K562 (cell line): ENCODE results near the gene PCK1. TPM values are rescaled to one million over a fixed set of nuclear protein-coding genes. Genes with fewer than 3 reads are reported as not detected.

ENCODE experiments used
- CBFA2T3 ChIP-seq: fragments of 450-650 bp; IDR thresholded peaks from 2 replicates; pipeline ENCODE4 v1.6.1; 2017
- HDAC1 ChIP-seq, 2 experiments: fragments of 450-650 bp; IDR thresholded peaks; 2 replicates each; pipeline ENCODE4 v1.6.1; 2016 to 2017; ENCODE audit warnings: inconsistent platforms in 1 of 2, mild to moderate bottlenecking in 1 of 2, moderate library complexity in 1 of 2
- HLTF ChIP-seq: fragments of 450-650 bp; IDR thresholded peaks from 2 replicates; pipeline ENCODE4 v1.6.1; 2016
- HNRNPK ChIP-seq: fragments of 200-400 bp; formaldehyde crosslinking; IDR thresholded peaks from one replicate; pipeline ENCODE4 v1.6.1; 2018; ENCODE audit warnings: mild to moderate bottlenecking, low read depth, low read length; ENCODE audit not compliant: poor library complexity, severe bottlenecking
- KAT8 ChIP-seq: fragments of 450-650 bp; IDR thresholded peaks from 2 replicates; pipeline ENCODE4 v1.6.1; 2016; ENCODE audit warnings: low read depth, mild to moderate bottlenecking
- MEIS2 ChIP-seq: fragments of 450-650 bp; IDR thresholded peaks from 2 replicates; pipeline ENCODE4 v1.6.1; 2014; ENCODE audit warnings: mild to moderate bottlenecking; ENCODE audit not compliant: partially characterized antibody
- MTF1 ChIP-seq: fragments of 250-450 bp; sonication (Bioruptor Pico); IDR thresholded peaks from 2 replicates; pipeline ENCODE4 v1.9.0; 2021; ENCODE audit warnings: moderate library complexity, mild to moderate bottlenecking, inconsistent platforms, borderline replicate concordance
- PHB ChIP-seq: fragments of 250-450 bp; sonication (Bioruptor Pico); IDR thresholded peaks from 2 replicates; pipeline ENCODE4 v1.5.0; 2021
- SRF ChIP-seq, 2 experiments: fragments of 250-450, 450-650 bp in 1 of 2; sonication (Bioruptor Pico) in 1 of 2; sonication (generic) in 1 of 2; formaldehyde crosslinking; IDR thresholded peaks; 2 replicates each; pipeline versions ENCODE4 v1.5.0 to v1.5.1; 2020 to 2022; ENCODE audit warnings: mild to moderate bottlenecking in 1 of 2, missing genetic modification reagents in 1 of 2
- ZBED1 ChIP-seq: IDR thresholded peaks from 2 replicates; pipeline ENCODE4 v1.6.1; 2014
- ZNF12 ChIP-seq: sonication (generic); formaldehyde crosslinking; IDR thresholded peaks from 2 replicates; pipeline ENCODE4 v1.4.0; 2020; ENCODE audit warnings: mild to moderate bottlenecking, missing genetic modification reagents
- ZNF232 ChIP-seq: sonication (generic); formaldehyde crosslinking; IDR thresholded peaks from 2 replicates; pipeline ENCODE4 v1.8.0; 2022; ENCODE audit warnings: mild to moderate bottlenecking, missing genetic modification reagents
- ZNF316 ChIP-seq: fragments of 450-650 bp; IDR thresholded peaks from 2 replicates; pipeline ENCODE4 v1.6.1; 2016
- ZNF589 ChIP-seq: fragments of 200-800 bp; sonication (Bioruptor generic); IDR thresholded peaks from 2 replicates; pipeline ENCODE4 v1.6.1; 2016; ENCODE audit warnings: low read depth, missing genetic modification characterization, missing compliant biosample characterization
- ZNF740 ChIP-seq, 3 experiments: fragments of 200-800 bp in 1 of 3; sonication (Bioruptor generic) in 1 of 3; sonication (generic) in 1 of 3; formaldehyde crosslinking in 1 of 3; IDR thresholded peaks; 2 replicates each; pipeline versions ENCODE4 v1.6.1 to v1.8.0; 2016 to 2022; ENCODE audit warnings: mild to moderate bottlenecking in 2 of 3, missing compliant biosample characterization in 2 of 3, missing genetic modification characterization in 2 of 3, missing genetic modification reagents in 1 of 3
- ZNF76 ChIP-seq: fragments of 250-450 bp; sonication (Bioruptor Pico); IDR thresholded peaks from 2 replicates; pipeline ENCODE4 v1.4.0; 2020; ENCODE audit warnings: mild to moderate bottlenecking, moderate library complexity, borderline replicate concordance
- polyA plus RNA-seq, 8 experiments: library from polyadenylated mRNA; depleted of rRNA in 4 of 8; stranded (reverse) in 5 of 8; unstranded in 3 of 8; fragments of >200 nt; fragmentation: Nextera tagmentation in 2 of 8; fragmentation: Illumina TruSeq in 1 of 8; extraction: Ambion mirVana in 2 of 8; extraction: Trizol in 1 of 8; gene quantifications; 2 replicates each; pipeline versions ENCODE4 v1.2.1 to v1.2.3, GENCODE V29; 2011 to 2014; ENCODE audit warnings: inconsistent platforms in 1 of 8, missing spikeins in 1 of 8
- total RNA-seq, 7 experiments: library from RNA; depleted of rRNA in 6 of 7; stranded (reverse); fragments of >200 nt in 6 of 7; fragmentation: Illumina TruSeq in 2 of 7; extraction: Trizol in 2 of 7; gene quantifications; 2 replicates each; pipeline versions ENCODE4 v1.2.1 to v1.2.3, GENCODE V29; 2011 to 2021; ENCODE audit warnings: low replicate concordance in 1 of 7
- TF ChIP-seq, protein P1 (sequence below): fragments of 200-800 bp; sonication (Bioruptor generic); IDR thresholded peaks from 2 replicates; pipeline ENCODE4 v1.6.1; 2016; ENCODE audit warnings: missing genetic modification characterization, missing compliant biosample characterization
- TF ChIP-seq, protein P2 (sequence below), 2 experiments: fragments of 450-650 bp; conservative IDR thresholded peaks; 2 replicates each; pipeline ENCODE4 v1.6.1; 2017; ENCODE audit warnings: mild to moderate bottlenecking in 2 of 2, moderate library complexity in 2 of 2
- TF ChIP-seq, protein P3 (sequence below): sonication (generic); formaldehyde crosslinking; IDR thresholded peaks from 2 replicates; pipeline ENCODE4 v1.8.0; 2022; ENCODE audit warnings: missing genetic modification reagents, mild to moderate bottlenecking, moderate library complexity, borderline replicate concordance

PCK1 gene
- total and polyA plus RNA-seq, 9 of the 15 experiments (the other 6 are each of a cell fraction or from before 2014, with no cell fraction given), result 0.05 to 0.73 (median 0.15) TPM

DNA sequence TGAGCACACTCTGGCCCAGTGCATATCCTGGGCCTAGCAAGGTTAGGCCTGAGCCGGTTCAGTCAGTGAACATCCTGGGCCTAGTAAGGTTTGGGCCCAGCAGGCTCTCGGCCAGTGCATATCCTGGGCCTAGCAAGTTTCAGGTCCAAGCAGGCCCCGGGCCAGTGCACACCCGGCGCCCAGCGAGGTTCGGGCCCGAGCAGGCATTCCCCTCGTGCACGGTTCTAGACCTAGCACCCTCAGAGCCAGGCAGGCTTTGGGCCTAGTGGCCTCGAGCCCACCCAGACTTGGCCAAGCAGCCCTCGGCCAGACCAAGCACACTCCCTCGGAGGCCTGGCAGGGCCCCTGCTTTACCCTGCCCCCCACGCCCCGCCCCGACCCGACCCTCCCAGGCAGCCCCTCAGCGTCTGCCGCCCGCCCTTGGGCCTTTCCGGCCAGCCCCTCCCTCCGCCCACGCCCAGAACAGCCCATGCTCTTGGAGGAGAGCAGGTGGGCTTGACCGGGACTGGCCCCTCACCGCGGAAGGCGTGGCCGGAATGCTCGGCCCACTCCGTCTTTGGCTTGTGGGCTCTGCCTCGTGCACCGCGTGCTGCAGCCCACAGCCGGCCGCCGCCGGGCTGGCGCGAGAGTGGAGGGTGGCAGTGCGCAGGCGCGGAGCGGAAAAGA lies 36.3 kb upstream of the PCK1 start, which contains the start of gene CTCFL (continued):
- TF ChIP-seq, protein P1, sequence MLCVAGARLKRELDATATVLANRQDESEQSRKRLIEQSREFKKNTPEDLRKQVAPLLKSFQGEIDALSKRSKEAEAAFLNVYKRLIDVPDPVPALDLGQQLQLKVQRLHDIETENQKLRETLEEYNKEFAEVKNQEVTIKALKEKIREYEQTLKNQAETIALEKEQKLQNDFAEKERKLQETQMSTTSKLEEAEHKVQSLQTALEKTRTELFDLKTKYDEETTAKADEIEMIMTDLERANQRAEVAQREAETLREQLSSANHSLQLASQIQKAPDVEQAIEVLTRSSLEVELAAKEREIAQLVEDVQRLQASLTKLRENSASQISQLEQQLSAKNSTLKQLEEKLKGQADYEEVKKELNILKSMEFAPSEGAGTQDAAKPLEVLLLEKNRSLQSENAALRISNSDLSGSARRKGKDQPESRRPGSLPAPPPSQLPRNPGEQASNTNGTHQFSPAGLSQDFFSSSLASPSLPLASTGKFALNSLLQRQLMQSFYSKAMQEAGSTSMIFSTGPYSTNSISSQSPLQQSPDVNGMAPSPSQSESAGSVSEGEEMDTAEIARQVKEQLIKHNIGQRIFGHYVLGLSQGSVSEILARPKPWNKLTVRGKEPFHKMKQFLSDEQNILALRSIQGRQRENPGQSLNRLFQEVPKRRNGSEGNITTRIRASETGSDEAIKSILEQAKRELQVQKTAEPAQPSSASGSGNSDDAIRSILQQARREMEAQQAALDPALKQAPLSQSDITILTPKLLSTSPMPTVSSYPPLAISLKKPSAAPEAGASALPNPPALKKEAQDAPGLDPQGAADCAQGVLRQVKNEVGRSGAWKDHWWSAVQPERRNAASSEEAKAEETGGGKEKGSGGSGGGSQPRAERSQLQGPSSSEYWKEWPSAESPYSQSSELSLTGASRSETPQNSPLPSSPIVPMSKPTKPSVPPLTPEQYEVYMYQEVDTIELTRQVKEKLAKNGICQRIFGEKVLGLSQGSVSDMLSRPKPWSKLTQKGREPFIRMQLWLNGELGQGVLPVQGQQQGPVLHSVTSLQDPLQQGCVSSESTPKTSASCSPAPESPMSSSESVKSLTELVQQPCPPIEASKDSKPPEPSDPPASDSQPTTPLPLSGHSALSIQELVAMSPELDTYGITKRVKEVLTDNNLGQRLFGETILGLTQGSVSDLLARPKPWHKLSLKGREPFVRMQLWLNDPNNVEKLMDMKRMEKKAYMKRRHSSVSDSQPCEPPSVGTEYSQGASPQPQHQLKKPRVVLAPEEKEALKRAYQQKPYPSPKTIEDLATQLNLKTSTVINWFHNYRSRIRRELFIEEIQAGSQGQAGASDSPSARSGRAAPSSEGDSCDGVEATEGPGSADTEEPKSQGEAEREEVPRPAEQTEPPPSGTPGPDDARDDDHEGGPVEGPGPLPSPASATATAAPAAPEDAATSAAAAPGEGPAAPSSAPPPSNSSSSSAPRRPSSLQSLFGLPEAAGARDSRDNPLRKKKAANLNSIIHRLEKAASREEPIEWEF (CRISPR knock-in tag), result peak; percentile 36; the same call in 1 of the 2 replicates
- no peak for TF ChIP-seq MTF1 (CRISPR knock-in tag)
- no peak for TF ChIP-seq PHB (CRISPR knock-in tag)
- no peak for TF ChIP-seq CBFA2T3
- peak; percentile 89; the same call in 1 of the 2 replicates for TF ChIP-seq ZNF232 (CRISPR knock-in tag)
- TF ChIP-seq SRF (CRISPR knock-in tag; IDR thresholded peaks at IDR 0.05), result 0 out of 4 replicates have a peak, but pooled peaks of 1 of the 2 experiments have one; percentile 25
- peak; percentile 46; the same call in 1 of the 2 replicates for TF ChIP-seq ZNF76
- TF ChIP-seq ZNF316, result no peak
- TF ChIP-seq HLTF, result no peak
- peak in 1 of 2 experiments; percentile 82; a peak in 2 of 4 replicates for TF ChIP-seq HDAC1 (IDR thresholded peaks at IDR 0.05)
- TF ChIP-seq ZNF589 (CRISPR knock-in tag), result peak; percentile 41
- TF ChIP-seq, protein P2, sequence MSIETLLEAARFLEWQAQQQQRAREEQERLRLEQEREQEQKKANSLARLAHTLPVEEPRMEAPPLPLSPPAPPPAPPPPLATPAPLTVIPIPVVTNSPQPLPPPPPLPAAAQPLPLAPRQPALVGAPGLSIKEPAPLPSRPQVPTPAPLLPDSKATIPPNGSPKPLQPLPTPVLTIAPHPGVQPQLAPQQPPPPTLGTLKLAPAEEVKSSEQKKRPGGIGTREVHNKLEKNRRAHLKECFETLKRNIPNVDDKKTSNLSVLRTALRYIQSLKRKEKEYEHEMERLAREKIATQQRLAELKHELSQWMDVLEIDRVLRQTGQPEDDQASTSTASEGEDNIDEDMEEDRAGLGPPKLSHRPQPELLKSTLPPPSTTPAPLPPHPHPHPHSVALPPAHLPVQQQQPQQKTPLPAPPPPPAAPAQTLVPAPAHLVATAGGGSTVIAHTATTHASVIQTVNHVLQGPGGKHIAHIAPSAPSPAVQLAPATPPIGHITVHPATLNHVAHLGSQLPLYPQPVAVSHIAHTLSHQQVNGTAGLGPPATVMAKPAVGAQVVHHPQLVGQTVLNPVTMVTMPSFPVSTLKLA (conservative IDR thresholded peaks at IDR 0.05), result peak; percentile 87 to 93
- TF ChIP-seq MEIS2, result no peak
- no peak for TF ChIP-seq KAT8
- peak; percentile 64 for TF ChIP-seq HNRNPK
- 0 out of 2 replicates have a peak, but pooled peaks have one; percentile 23 for TF ChIP-seq ZNF12 (CRISPR knock-in tag)
- 0 out of 2 replicates have a peak, but pooled peaks have one; percentile 31 for TF ChIP-seq ZNF740 (CRISPR knock-in tag; IDR thresholded peaks at IDR 0.05)
- no peak; a peak in 1 of 4 replicates for TF ChIP-seq ZNF740 (tag; IDR thresholded peaks at IDR 0.05)
- TF ChIP-seq, protein P3, sequence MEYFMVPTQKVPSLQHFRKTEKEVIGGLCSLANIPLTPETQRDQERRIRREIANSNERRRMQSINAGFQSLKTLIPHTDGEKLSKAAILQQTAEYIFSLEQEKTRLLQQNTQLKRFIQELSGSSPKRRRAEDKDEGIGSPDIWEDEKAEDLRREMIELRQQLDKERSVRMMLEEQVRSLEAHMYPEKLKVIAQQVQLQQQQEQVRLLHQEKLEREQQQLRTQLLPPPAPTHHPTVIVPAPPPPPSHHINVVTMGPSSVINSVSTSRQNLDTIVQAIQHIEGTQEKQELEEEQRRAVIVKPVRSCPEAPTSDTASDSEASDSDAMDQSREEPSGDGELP, result peak; percentile 83; the same call in 1 of the 2 replicates
- TF ChIP-seq ZBED1, result no peak
